Mesothelial cell of epicardium (in vitro differentiated cells): ENCODE results near the gene LMX1B. TPM values are rescaled to one million over a fixed set of nuclear protein-coding genes. Genes with fewer than 3 reads are reported as not detected.
"Not testable (repeated sequence)": the region's sequence is repeated elsewhere in the genome, so short reads cannot be mapped to it uniquely, and the experiment has no call there.

Source experiments
- DNase-seq, 2 experiments: peaks; one replicate each; pipeline ENCODE4 v3.0.0; 2021; ENCODE audit warnings: low spot score in 2 of 2; ENCODE audit not compliant: unreplicated experiment in 2 of 2
- H3K27ac Mint-ChIP-seq: 2 replicates; pipeline ENCODE4 v1.8.0; 2021; ENCODE audit warnings: mixed read lengths
- H3K27me3 Mint-ChIP-seq: 2 replicates; pipeline ENCODE4 v1.8.0; 2021; ENCODE audit warnings: low read depth, mixed read lengths
- H3K36me3 Mint-ChIP-seq: 2 replicates; pipeline ENCODE4 v1.8.0; 2021; ENCODE audit warnings: mixed read lengths
- H3K4me1 Mint-ChIP-seq: 2 replicates; pipeline ENCODE4 v1.8.0; 2021; ENCODE audit warnings: mixed read lengths
- H3K4me3 Mint-ChIP-seq: 2 replicates; pipeline ENCODE4 v1.8.0; 2021; ENCODE audit warnings: mild to moderate bottlenecking, moderate library complexity, mixed read lengths
- H3K9me3 Mint-ChIP-seq: 2 replicates; pipeline ENCODE4 v1.8.0; 2021; ENCODE audit warnings: mixed read lengths
- CTCF ChIP-seq: fragments of 200-600 bp; sonication (generic); IDR thresholded peaks from one replicate; pipeline ENCODE4 v1.5.0; 2021; ENCODE audit warnings: antibody characterized with exemption; ENCODE audit not compliant: unreplicated experiment
- total RNA-seq: library from RNA; stranded (reverse); gene quantifications from 3 replicates; pipeline ENCODE4 v1.2.1, GENCODE V29; 2021

Gene LMX1B
- total RNA-seq, 1 donor from 2014 or later, result 0.09 TPM

- peak overlapping the region; percentile 68 for H3K4me3 Mint-ChIP-seq
- peaks cover 52% of the 10 kb centered on the region for H3K27me3 Mint-ChIP-seq
- peaks cover 10% of the 10 kb centered on the region for H3K4me1 Mint-ChIP-seq
- no peak overlapping the region for H3K27ac Mint-ChIP-seq
- peaks cover 2% of the 10 kb centered on the region for H3K36me3 Mint-ChIP-seq
- no peak for DNase-seq
- peaks cover 4% of the 10 kb centered on the region for H3K9me3 Mint-ChIP-seq
- no peak for TF ChIP-seq CTCF
These were observed 110.5 kb downstream of the LMX1B start for GRCh38 chr9:126724226-126724625.

- H3K36me3 Mint-ChIP-seq, H3K4me3 Mint-ChIP-seq, DNase-seq, H3K4me1 Mint-ChIP-seq, H3K9me3 Mint-ChIP-seq, H3K27ac Mint-ChIP-seq: not testable (repeated sequence)
- peaks cover 52% of the 10 kb centered on the region for H3K27me3 Mint-ChIP-seq
These were observed 111.8 kb downstream of the LMX1B start for GRCh38 chr9:126725485-126725884.

- not testable (repeated sequence) for H3K27ac Mint-ChIP-seq, H3K36me3 Mint-ChIP-seq, H3K4me1 Mint-ChIP-seq, H3K4me3 Mint-ChIP-seq, DNase-seq, H3K9me3 Mint-ChIP-seq
- peaks cover 57% of the 10 kb centered on the region for H3K27me3 Mint-ChIP-seq
These were observed 114.5 kb downstream of the LMX1B start for GRCh38 chr9:126728210-126728609.

- not testable (repeated sequence) for H3K4me1 Mint-ChIP-seq, H3K27ac Mint-ChIP-seq, DNase-seq, H3K36me3 Mint-ChIP-seq, H3K4me3 Mint-ChIP-seq
- H3K27me3 Mint-ChIP-seq, result peaks cover 45% of the 10 kb centered on the region
- H3K9me3 Mint-ChIP-seq, result peaks cover 15% of the 10 kb centered on the region
These were observed 116.9 kb downstream of the LMX1B start for GRCh38 chr9:126730592-126730991.

GRCh38 chr9:126733005-126733404, 119.3 kb downstream of the LMX1B start:
- Mint-ChIP-seq H3K4me3 (no peak overlapping the region), H3K9me3 (peaks cover 30% of the 10 kb centered on the region), H3K4me1 (no peaks in the 10 kb centered on the region), H3K36me3 (peaks cover 2% of the 10 kb centered on the region), H3K27me3 (peaks cover 36% of the 10 kb centered on the region), H3K27ac (no peak overlapping the region)
- no peak for DNase-seq
- TF ChIP-seq CTCF, result no peak

- no peak overlapping the region for H3K27ac Mint-ChIP-seq
These were observed 121.1 kb downstream of the LMX1B start for GRCh38 chr9:126734877-126735276.

GRCh38 chr9:126735482-126735881, 121.8 kb downstream of the LMX1B start:
- DNase-seq, result no peak
- peaks cover 26% of the 10 kb centered on the region for H3K9me3 Mint-ChIP-seq
- no peak overlapping the region for H3K27ac Mint-ChIP-seq
- no peak for TF ChIP-seq CTCF
- no peak overlapping the region for H3K4me3 Mint-ChIP-seq
- no peaks in the 10 kb centered on the region for H3K4me1 Mint-ChIP-seq
- peaks cover 56% of the 10 kb centered on the region for H3K27me3 Mint-ChIP-seq
- H3K36me3 Mint-ChIP-seq, result no peaks in the 10 kb centered on the region

More at GRCh38 chr9:126734877-126735276, 121.1 kb downstream of the LMX1B start:
- Mint-ChIP-seq H3K4me3 (no peak overlapping the region), H3K36me3 (no peaks in the 10 kb centered on the region), H3K9me3 (peaks cover 26% of the 10 kb centered on the region), H3K4me1 (no peaks in the 10 kb centered on the region), H3K27me3 (peaks cover 50% of the 10 kb centered on the region)
- TF ChIP-seq CTCF, result no peak
- no peak for DNase-seq
